GM19467 (cell line): ENCODE results near the gene PTH2R.
"Not testable (repeated sequence)": the region's sequence is repeated elsewhere in the genome, so short reads cannot be mapped to it uniquely, and the experiment has no call there.

Experiments used
- ATAC-seq: cut with Tn5 transposase; IDR thresholded peaks from one replicate; pipeline ENCODE4 v1.9.1; 2021; ENCODE audit warnings: mild to moderate bottlenecking, moderate library complexity; ENCODE audit not compliant: unreplicated experiment

Gene PTH2R

GRCh38 chr2:208485390-208485789, 78.8 kb downstream of the PTH2R start:
- no peak for ATAC-seq

- no peak for ATAC-seq
These were observed 82.3 kb downstream of the PTH2R start for GRCh38 chr2:208488686-208489564.

GRCh38 chr2:208489687-208490086, 83.1 kb downstream of the PTH2R start:
- no peak for ATAC-seq

GRCh38 chr2:208490492-208490891, 83.9 kb downstream of the PTH2R start:
- ATAC-seq, result no peak

- no peak for ATAC-seq
These were observed 85.0 kb downstream of the PTH2R start for GRCh38 chr2:208491641-208492040.

- ATAC-seq, result no peak
These were observed 85.5 kb downstream of the PTH2R start for GRCh38 chr2:208492069-208492468.

- no peak for ATAC-seq
These were observed 86.6 kb downstream of the PTH2R start for GRCh38 chr2:208493186-208493585.

- ATAC-seq, result no peak
These were observed 89.5 kb downstream of the PTH2R start for GRCh38 chr2:208496129-208496528.

- ATAC-seq, result no peak
These were observed 94.6 kb downstream of the PTH2R start for GRCh38 chr2:208501206-208501605.

- ATAC-seq, result no peak
These were observed 95.7 kb downstream of the PTH2R start for GRCh38 chr2:208502288-208502687.

- ATAC-seq, result not testable (repeated sequence)
These were observed 98.8 kb downstream of the PTH2R start for GRCh38 chr2:208505365-208505764.

- no peak for ATAC-seq
These were observed 103.0 kb downstream of the PTH2R start for GRCh38 chr2:208509586-208509985.

- ATAC-seq, result no peak
These were observed 104.4 kb downstream of the PTH2R start for GRCh38 chr2:208511016-208511415.

GRCh38 chr2:208511573-208511972, 105.0 kb downstream of the PTH2R start:
- no peak for ATAC-seq

GRCh38 chr2:208515099-208515498, 108.5 kb downstream of the PTH2R start:
- no peak for ATAC-seq

GRCh38 chr2:208523069-208523468, 116.5 kb downstream of the PTH2R start:
- not testable (repeated sequence) for ATAC-seq

GRCh38 chr2:208525165-208525564, 118.6 kb downstream of the PTH2R start:
- ATAC-seq, result not testable (repeated sequence)

GRCh38 chr2:208529796-208530195, 123.2 kb downstream of the PTH2R start:
- ATAC-seq, result no peak

- ATAC-seq, result no peak
These were observed 124.8 kb downstream of the PTH2R start for GRCh38 chr2:208531361-208531760.

GRCh38 chr2:208535578-208535977, 129.0 kb downstream of the PTH2R start:
- ATAC-seq, result not testable (repeated sequence)

- ATAC-seq, result no peak
These were observed 134.9 kb downstream of the PTH2R start for GRCh38 chr2:208541461-208541988.

GRCh38 chr2:208541989-208542464, 135.4 kb downstream of the PTH2R start:
- ATAC-seq, result no peak
